Smooth muscle cell (in vitro differentiated cells): Measurements from ENCODE around the gene ACTL10. TPM values are rescaled to one million over a fixed set of nuclear protein-coding genes. Genes with fewer than 3 reads are reported as not detected.
"Not testable (repeated sequence)": the region's sequence is repeated elsewhere in the genome, so short reads cannot be mapped to it uniquely, and the experiment has no call there.

Experiments used
- DNase-seq: peaks from one replicate; lab custom pipeline; 2025; ENCODE audit not compliant: unreplicated experiment; lab: John Stamatoyannopoulos, UW
- H2AFZ ChIP-seq: fragments of 200-600 bp; sonication (generic); 2 replicates; pipeline ENCODE4 v1.6.0; 2016; ENCODE audit warnings: antibody characterized with exemption, low read depth, mild to moderate bottlenecking
- H3F3A ChIP-seq: fragments of 200-600 bp; sonication (generic); 2 replicates; pipeline ENCODE4 v1.6.0; 2017; ENCODE audit warnings: antibody characterized with exemption, low read depth
- H3K27ac ChIP-seq: fragments of 200-600 bp; sonication (generic); 2 replicates; pipeline ENCODE4 v1.5.1; 2016; ENCODE audit warnings: low read depth, mild to moderate bottlenecking
- H3K27me3 ChIP-seq: fragments of 200-600 bp; sonication (generic); 2 replicates; pipeline ENCODE4 v1.6.1; 2016; ENCODE audit warnings: low read depth, mild to moderate bottlenecking
- H3K36me3 ChIP-seq: fragments of 200-600 bp; sonication (generic); 2 replicates; pipeline ENCODE4 v1.5.1; 2016; ENCODE audit warnings: low read depth
- H3K4me1 ChIP-seq: fragments of 200-600 bp; sonication (generic); 2 replicates; pipeline ENCODE4 v1.5.1; 2016; ENCODE audit warnings: low read depth
- H3K4me2 ChIP-seq: fragments of 200-600 bp; sonication (generic); 2 replicates; pipeline ENCODE4 v1.6.0; 2016; ENCODE audit warnings: mild to moderate bottlenecking
- H3K4me3 ChIP-seq: fragments of 200-600 bp; sonication (generic); 2 replicates; pipeline ENCODE4 v1.5.1; 2016; ENCODE audit warnings: mild to moderate bottlenecking
- H3K79me2 ChIP-seq: fragments of 200-600 bp; sonication (generic); 2 replicates; pipeline ENCODE4 v1.6.0; 2016; ENCODE audit warnings: low read depth, mild to moderate bottlenecking
- H3K9ac ChIP-seq: fragments of 200-600 bp; sonication (generic); 2 replicates; pipeline ENCODE4 v1.6.0; 2016; ENCODE audit warnings: low read depth
- H3K9me3 ChIP-seq: fragments of 200-600 bp; sonication (generic); replicated peaks from 2 replicates; pipeline ENCODE4 v1.5.1; 2016; ENCODE audit warnings: low read depth
- H4K20me1 ChIP-seq: fragments of 200-600 bp; sonication (generic); 2 replicates; pipeline ENCODE4 v1.6.0; 2016; ENCODE audit warnings: low read depth
- CTCF ChIP-seq: fragments of 200-600 bp; sonication (generic); IDR thresholded peaks from 2 replicates; pipeline ENCODE4 v1.5.1; 2017; ENCODE audit warnings: borderline replicate concordance, mild to moderate bottlenecking, antibody characterized with exemption; ENCODE audit not compliant: insufficient read depth, poor library complexity, severe bottlenecking
- WGBS: methylation state at CpG from one replicate; pipeline ENCODE4 v1.1.7; 2016; ENCODE audit warnings: low lambda C conversion rate; 5-methylcytosine and 5-hydroxymethylcytosine counted together
- polyA plus RNA-seq: library from polyadenylated mRNA; unstranded; fragments of >200 nt; fragmentation: Nextera tagmentation; extraction: Ambion mirVana; gene quantifications from 2 replicates; pipeline ENCODE4 v1.2.1, GENCODE V29; 2016
- total RNA-seq: library from RNA; depleted of rRNA; stranded (reverse); fragments of >200 nt; gene quantifications from 2 replicates; pipeline ENCODE4 v1.2.3, GENCODE V29; 2014

ACTL10 gene
- total and polyA plus RNA-seq, 2 experiments from 2014 or later, result 0.04 to 0.49 TPM

GRCh38 chr20:33629979-33630378 is 36.8 kb upstream of the ACTL10 start:
- Histone ChIP-seq H3K4me1 (no peaks in the 10 kb centered on the region), H3F3A (no peaks in the 10 kb centered on the region), H3K36me3 (peaks cover 37% of the 10 kb centered on the region), H3K9me3 (no peaks in the 10 kb centered on the region), H3K27ac (no peak overlapping the region), H2AFZ (no peak overlapping the region), H3K4me2 (no peak overlapping the region), H3K27me3 (no peaks in the 10 kb centered on the region), H3K79me2 (no peaks in the 10 kb centered on the region), H3K9ac (no peak overlapping the region), H4K20me1 (peaks cover 3% of the 10 kb centered on the region), H3K4me3 (no peak overlapping the region)
- 89% methylated on average over 5 of the region's 5 CpGs for WGBS
- no peak for TF ChIP-seq CTCF
- no peak for DNase-seq

- no peak overlapping the region for H3K4me3 ChIP-seq
- no peaks in the 10 kb centered on the region for H3F3A ChIP-seq
- 80% methylated on average over 4 of the region's 4 CpGs for WGBS
- H4K20me1 ChIP-seq, result peaks cover 3% of the 10 kb centered on the region
- H3K27ac ChIP-seq, result no peak overlapping the region
- H3K27me3 ChIP-seq, result no peaks in the 10 kb centered on the region
- no peak for TF ChIP-seq CTCF
- H3K79me2 ChIP-seq, result no peaks in the 10 kb centered on the region
- no peaks in the 10 kb centered on the region for H3K4me1 ChIP-seq
- no peak overlapping the region for H3K4me2 ChIP-seq
- DNase-seq, result no peak
- H2AFZ ChIP-seq, result no peak overlapping the region
- H3K9ac ChIP-seq, result no peak overlapping the region
- H3K36me3 ChIP-seq, result peaks cover 31% of the 10 kb centered on the region
- H3K9me3 ChIP-seq, result no peaks in the 10 kb centered on the region
These were observed 36.2 kb upstream of the ACTL10 start for GRCh38 chr20:33630507-33630906.

GRCh38 chr20:33631910-33632309 is 34.8 kb upstream of the ACTL10 start:
- not testable (repeated sequence) for H3F3A ChIP-seq, H3K27ac ChIP-seq, H2AFZ ChIP-seq, H3K9ac ChIP-seq, H3K4me1 ChIP-seq, H3K79me2 ChIP-seq, DNase-seq, H3K4me3 ChIP-seq, H3K27me3 ChIP-seq, H3K9me3 ChIP-seq, H4K20me1 ChIP-seq, H3K4me2 ChIP-seq
- 94% methylated on average over 4 of the region's 4 CpGs for WGBS
- peaks cover 31% of the 10 kb centered on the region for H3K36me3 ChIP-seq

- Histone ChIP-seq H4K20me1 (peaks cover 3% of the 10 kb centered on the region), H3K27ac (no peak overlapping the region), H3K9me3 (no peaks in the 10 kb centered on the region), H3K4me2 (no peak overlapping the region), H3K36me3 (peaks cover 16% of the 10 kb centered on the region), H3K79me2 (no peaks in the 10 kb centered on the region), H3K9ac (no peak overlapping the region), H3K4me3 (no peak overlapping the region), H2AFZ (no peak overlapping the region), H3K27me3 (no peaks in the 10 kb centered on the region), H3K4me1 (no peaks in the 10 kb centered on the region), H3F3A (no peaks in the 10 kb centered on the region)
- 92% methylated on average over 3 of the region's 3 CpGs for WGBS
- DNase-seq, result no peak
- no peak for TF ChIP-seq CTCF
These were observed 31.4 kb upstream of the ACTL10 start for GRCh38 chr20:33635341-33635740.
